HCT116 (cell line): ENCODE results near the gene TBC1D19.

Experiments used
- CTCF ChIP-seq, 3 experiments: fragments of 200-600 bp in 1 of 3; sonication (generic) in 1 of 3; IDR thresholded peaks in 2 of 3; conservative IDR thresholded peaks in 1 of 3; 2 replicates each; pipeline ENCODE4 v1.5.1; 2012 to 2017; ENCODE audit warnings: low read depth in 2 of 3, low read length in 2 of 3, antibody characterized with exemption in 1 of 3, borderline replicate concordance in 1 of 3, control low read depth in 1 of 3, mild to moderate bottlenecking in 1 of 3, mixed read lengths in 1 of 3, mixed run types in 1 of 3, moderate library complexity in 1 of 3; ENCODE audit not compliant: insufficient read depth in 1 of 3
- EZH2 ChIP-seq: fragments of 200-600 bp; sonication (generic); IDR thresholded peaks from 2 replicates; pipeline ENCODE4 v1.6.1; 2017; ENCODE audit warnings: antibody characterized with exemption, mixed run types
- MAX ChIP-seq: IDR thresholded peaks from 2 replicates; pipeline ENCODE4 v1.6.1; 2012
- POLR2AphosphoS5 ChIP-seq: IDR thresholded peaks from 2 replicates; pipeline ENCODE4 v1.6.1; 2011; ENCODE audit warnings: mild to moderate bottlenecking, low read depth, low read length, moderate library complexity
- SIN3A ChIP-seq: IDR thresholded peaks from 2 replicates; pipeline ENCODE4 v1.6.1; 2012; ENCODE audit warnings: low read depth

GRCh38 chr4:26568446-26568994 is 15.4 kb upstream of the TBC1D19 start:
- TF ChIP-seq SIN3A = peak; percentile 75; the same call in 1 of the 2 replicates
- peak; percentile 53 for TF ChIP-seq MAX
- no peak; the same call in 1 of the 2 replicates for TF ChIP-seq POLR2AphosphoS5
- TF ChIP-seq CTCF (IDR thresholded peaks at IDR 0.05 in 2 of 3, conservative IDR thresholded peaks at IDR 0.05 in 1 of 3; ENCODE audit: borderline replicate concordance in 1 of 3, insufficient read depth in 1 of 3, low read depth in 2 of 3, low read length in 2 of 3) = no peak
- no peak for TF ChIP-seq EZH2
